Endothelial cell of umbilical vein (primary cell): ENCODE results near the gene SPPL2C. TPM values are rescaled to one million over a fixed set of nuclear protein-coding genes. Genes with fewer than 3 reads are reported as not detected.

ENCODE experiments used
- BruUV-seq: library from RNA; stranded (reverse); fragments of 400-500 nt; replicated peaks from 2 replicates; lab custom pipeline; 2021; lab: Mats Ljungman, UMichigan
- CTCF ChIA-PET: fragments of 300-600, 350-600 bp; sonication (Branson Sonifier 250); formaldehyde crosslinking; loops from one replicate; lab custom pipeline; 2021; ENCODE audit warnings: antibody characterized with exemption, inconsistent platforms; lab: Charles Lee
- POLR2A ChIA-PET: fragments of 300-600, 350-600 bp; sonication (Branson Sonifier 250); formaldehyde crosslinking; loops from one replicate; lab custom pipeline; 2021; ENCODE audit warnings: antibody characterized with exemption, inconsistent platforms; lab: Charles Lee
- DNase-seq: peaks from one replicate; pipeline ENCODE4 v3.0.0-alpha.2; 2011; ENCODE audit warnings: low read depth, low spot score
- FAIRE-seq: peaks from 2 replicates; lab custom pipeline; 2011; peaks lifted over from hg19 to GRCh38; lab: Jason Lieb, UNC
- H2AFZ ChIP-seq: 2 replicates; pipeline ENCODE4 v1.6.0; 2012; ENCODE audit warnings: low read depth, low read length, control low read depth, inconsistent platforms
- H3K27ac ChIP-seq: 2 replicates; pipeline ENCODE4 v1.5.1; 2011; ENCODE audit warnings: low read depth, mild to moderate bottlenecking, control low read depth, low read length, moderate library complexity; ENCODE audit not compliant: insufficient read depth
- H3K27me3 ChIP-seq, 2 experiments: 2 replicates each; pipeline versions ENCODE4 v1.6.0 to v1.6.1; 2011; ENCODE audit warnings: low read length in 2 of 2, mixed read lengths in 1 of 2; ENCODE audit not compliant: control insufficient read depth in 2 of 2, insufficient read depth in 2 of 2
- H3K36me3 ChIP-seq, 2 experiments: 2 replicates in 1 of 2; 3 replicates in 1 of 2; pipeline ENCODE4 v1.5.1; 2011; ENCODE audit warnings: low read length in 2 of 2, mild to moderate bottlenecking in 1 of 2, moderate library complexity in 1 of 2; ENCODE audit not compliant: control insufficient read depth in 2 of 2, insufficient read depth in 2 of 2; ENCODE audit errors: extremely low read depth in 1 of 2
- H3K4me1 ChIP-seq: 3 replicates; pipeline ENCODE4 v1.5.1; 2011; ENCODE audit warnings: mild to moderate bottlenecking, low read length; ENCODE audit not compliant: control insufficient read depth, insufficient read depth; ENCODE audit errors: extremely low read depth
- H3K4me2 ChIP-seq: 2 replicates; pipeline ENCODE4 v1.6.1; 2011; ENCODE audit warnings: low read length, control low read depth, mixed read lengths; ENCODE audit not compliant: insufficient read depth
- H3K4me3 ChIP-seq, 3 experiments: fragments of 200-600 bp in 1 of 3; sonication (generic), shearing (Covaris generic) in 1 of 3; replicated peaks in 1 of 3; 2 replicates each; pipeline ENCODE4 v1.5.1; 2011 to 2016; ENCODE audit warnings: control low read depth in 3 of 3, low read length in 3 of 3, mild to moderate bottlenecking in 2 of 3, inconsistent platforms in 1 of 3, low read depth in 1 of 3, moderate library complexity in 1 of 3; ENCODE audit not compliant: insufficient read depth in 1 of 3
- H3K79me2 ChIP-seq: 2 replicates; pipeline ENCODE4 v1.6.0; 2012; ENCODE audit warnings: low read length, inconsistent platforms; ENCODE audit not compliant: control insufficient read depth, insufficient read depth
- H3K9ac ChIP-seq: replicated peaks from 2 replicates; pipeline ENCODE3; 2011; ENCODE audit warnings: low read length, control low read depth; ENCODE audit not compliant: insufficient read depth; ENCODE audit errors: extremely low read depth
- H3K9me1 ChIP-seq: replicated peaks from 3 replicates; pipeline ENCODE4 v1.6.0; 2011; ENCODE audit warnings: mild to moderate bottlenecking, low read length; ENCODE audit not compliant: control insufficient read depth, insufficient read depth; ENCODE audit errors: extremely low read depth
- H3K9me3 ChIP-seq: replicated peaks from 2 replicates; pipeline ENCODE4 v1.5.1; 2012; ENCODE audit warnings: low read length, inconsistent platforms; ENCODE audit not compliant: control insufficient read depth, insufficient read depth
- H4K20me1 ChIP-seq: replicated peaks from 2 replicates; pipeline ENCODE3; 2011; ENCODE audit warnings: mild to moderate bottlenecking, low read length; ENCODE audit not compliant: control insufficient read depth, insufficient read depth; ENCODE audit errors: extremely low read depth
- FOS ChIP-seq: IDR thresholded peaks from 2 replicates; pipeline ENCODE4 v1.6.1; 2011; ENCODE audit warnings: mild to moderate bottlenecking, low read length, moderate library complexity, borderline replicate concordance; ENCODE audit not compliant: insufficient read depth
- MYC ChIP-seq: IDR thresholded peaks from one replicate; pipeline ENCODE4 v1.6.1; 2011; ENCODE audit warnings: mild to moderate bottlenecking, low read depth, low read length
- dilution Hi-C: fragments of 300-500 bp; cut with MboI; formaldehyde crosslinking; loops from one replicate; pipeline ENCODE4 v1.15.0; 2019; ENCODE audit warnings: low sequenced_read_pairs; ENCODE audit not compliant: extremely low pct_ligation_motif_present
- intact Hi-C: fragments of 100-400 bp; cut with micrococcal nuclease; formaldehyde crosslinking; loops from one replicate; pipeline ENCODE4 v1.10.0; 2022
- polyA plus RNA-seq, 4 experiments: library from polyadenylated mRNA; depleted of rRNA in 3 of 4; stranded (reverse) in 3 of 4; unstranded in 1 of 4; fragments of >200 nt; gene quantifications; 2 replicates each; pipeline versions ENCODE4 v1.2.1 to v1.2.3, GENCODE V29; 2011 to 2012; ENCODE audit warnings: missing spikeins in 1 of 4
- total RNA-seq: library from RNA; stranded (reverse); gene quantifications from 2 replicates; pipeline ENCODE4 v1.2.3, GENCODE V29; 2021
- TF ChIP-seq, protein P1 (sequence below), 2 donors: IDR thresholded peaks; 1 replicate in 1 of 2; 2 replicates in 1 of 2; pipeline ENCODE4 v1.5.1; 2011; ENCODE audit warnings: low read length in 2 of 2, mild to moderate bottlenecking in 2 of 2, moderate library complexity in 2 of 2, control low read depth in 1 of 2, inconsistent platforms in 1 of 2, low read depth in 1 of 2; ENCODE audit not compliant: insufficient read depth in 1 of 2; ENCODE audit errors: extremely low read depth in 1 of 2

Gene SPPL2C
- total and polyA plus RNA-seq, 2 donors (not counting 3 experiments of a cell fraction or from before 2014, with no cell fraction given) = not detected

DNA sequence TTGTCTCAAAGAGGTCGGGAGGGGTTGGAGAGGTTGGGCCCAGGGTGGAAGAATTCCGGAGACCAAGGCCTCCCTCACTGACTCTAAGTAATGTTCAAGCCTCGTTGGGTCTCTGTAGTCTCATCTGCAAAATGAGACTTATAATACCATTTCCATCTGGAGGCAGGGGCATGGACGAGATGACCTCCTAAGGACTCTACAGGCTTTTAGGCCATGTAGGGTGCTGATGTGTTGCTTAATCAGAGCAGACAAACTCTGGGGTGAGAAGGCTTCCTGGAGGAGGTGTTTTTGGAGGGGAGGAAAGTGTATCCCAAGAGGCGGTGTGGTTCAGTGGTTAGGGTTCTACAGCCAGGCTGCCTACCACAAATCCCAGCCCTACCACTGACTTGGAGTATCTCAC, 3.1 kb downstream of the SPPL2C start:
- no peaks in the 10 kb centered on the region for H3K4me1 ChIP-seq
- H3K9me1 ChIP-seq = no peaks in the 10 kb centered on the region
- H3K4me2 ChIP-seq = no peak overlapping the region
- H4K20me1 ChIP-seq = no peaks in the 10 kb centered on the region
- no TSS peak for BruUV-seq
- H3K27ac ChIP-seq = no peak overlapping the region
- FAIRE-seq (no peak), DNase-seq (no peak)
- no peaks in the 10 kb centered on the region for H3K36me3 ChIP-seq
- intact Hi-C loops = no loop called here
- TF ChIP-seq MYC = no peak
- TF ChIP-seq, protein P1, sequence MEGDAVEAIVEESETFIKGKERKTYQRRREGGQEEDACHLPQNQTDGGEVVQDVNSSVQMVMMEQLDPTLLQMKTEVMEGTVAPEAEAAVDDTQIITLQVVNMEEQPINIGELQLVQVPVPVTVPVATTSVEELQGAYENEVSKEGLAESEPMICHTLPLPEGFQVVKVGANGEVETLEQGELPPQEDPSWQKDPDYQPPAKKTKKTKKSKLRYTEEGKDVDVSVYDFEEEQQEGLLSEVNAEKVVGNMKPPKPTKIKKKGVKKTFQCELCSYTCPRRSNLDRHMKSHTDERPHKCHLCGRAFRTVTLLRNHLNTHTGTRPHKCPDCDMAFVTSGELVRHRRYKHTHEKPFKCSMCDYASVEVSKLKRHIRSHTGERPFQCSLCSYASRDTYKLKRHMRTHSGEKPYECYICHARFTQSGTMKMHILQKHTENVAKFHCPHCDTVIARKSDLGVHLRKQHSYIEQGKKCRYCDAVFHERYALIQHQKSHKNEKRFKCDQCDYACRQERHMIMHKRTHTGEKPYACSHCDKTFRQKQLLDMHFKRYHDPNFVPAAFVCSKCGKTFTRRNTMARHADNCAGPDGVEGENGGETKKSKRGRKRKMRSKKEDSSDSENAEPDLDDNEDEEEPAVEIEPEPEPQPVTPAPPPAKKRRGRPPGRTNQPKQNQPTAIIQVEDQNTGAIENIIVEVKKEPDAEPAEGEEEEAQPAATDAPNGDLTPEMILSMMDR (IDR thresholded peaks at IDR 0.05; ENCODE audit: extremely low read depth in 1 of 2, insufficient read depth in 1 of 2, low read depth in 1 of 2, low read length in 2 of 2) = no peak
- H3K9me3 ChIP-seq = no peaks in the 10 kb centered on the region
- no peak overlapping the region for H3K4me3 ChIP-seq
- ChIA-PET POLR2A (no interaction called here), CTCF (interaction anchor here (2.0 kb wide), 1 partner anchor 208 kb away, joined by 12 read pairs; no protein-coding TSS in a partner anchor)
- H3K9ac ChIP-seq = no peak overlapping the region
- H2AFZ ChIP-seq = no peak overlapping the region
- dilution Hi-C loops = no loop called here
- peaks cover 0 to 4% of the 10 kb centered on the region in 2 experiments for H3K27me3 ChIP-seq
- H3K79me2 ChIP-seq = no peaks in the 10 kb centered on the region

DNA sequence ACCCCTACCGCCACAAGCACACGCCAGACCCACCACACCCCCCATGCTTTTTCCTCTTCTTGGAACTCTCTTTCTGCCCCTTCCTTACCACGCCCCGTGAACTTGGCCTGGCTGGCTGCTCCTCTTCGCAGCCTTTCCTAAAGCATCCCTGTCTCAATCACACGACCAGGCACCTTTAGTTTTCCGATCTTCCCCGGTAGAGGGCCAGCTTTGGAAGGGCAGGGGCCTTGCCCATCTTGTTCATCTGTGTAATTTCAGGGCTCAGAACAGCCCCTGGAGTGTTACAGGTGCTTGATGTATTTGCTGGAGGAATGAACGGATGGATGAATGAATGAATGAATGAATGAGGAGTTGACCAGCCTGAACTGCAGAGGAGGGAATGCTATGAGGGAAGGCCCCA, 3.7 kb downstream of the SPPL2C start:
- intact Hi-C loops = no loop called here
- no peak overlapping the region for H2AFZ ChIP-seq
- H3K9me1 ChIP-seq = no peaks in the 10 kb centered on the region
- DNase-seq = no peak
- no TSS peak for BruUV-seq
- no peak for TF ChIP-seq FOS
- no peak overlapping the region for H3K27ac ChIP-seq
- H3K4me3 ChIP-seq = no peak overlapping the region
- no peaks in the 10 kb centered on the region for H3K9me3 ChIP-seq
- H3K4me1 ChIP-seq = no peaks in the 10 kb centered on the region
- H3K9ac ChIP-seq = no peak overlapping the region
- H3K27me3 ChIP-seq = peaks cover 0 to 4% of the 10 kb centered on the region in 2 experiments
- dilution Hi-C loops = no loop called here
- H3K4me2 ChIP-seq = no peak overlapping the region
- H4K20me1 ChIP-seq = no peaks in the 10 kb centered on the region
- H3K36me3 ChIP-seq = no peaks in the 10 kb centered on the region
- CTCF ChIA-PET = interaction anchor here (2.0 kb wide), 1 partner anchor 209 kb away, joined by 12 read pairs; no protein-coding TSS in a partner anchor
- POLR2A ChIA-PET = no interaction called here
- no peaks in the 10 kb centered on the region for H3K79me2 ChIP-seq
- FAIRE-seq = no peak
